H9 (cell line): ENCODE data around the gene KTN1. TPM values are rescaled to one million over a fixed set of nuclear protein-coding genes. Genes with fewer than 3 reads are reported as not detected.

Source experiments
- DNase-seq: peaks from one replicate; pipeline ENCODE4 v3.0.0-alpha.2; 2017
- H2AFZ ChIP-seq: one replicate; pipeline ENCODE4 v1.6.1; 2013; ENCODE audit warnings: mild to moderate bottlenecking, low read length, control low read depth, moderate library complexity
- H2AK5ac ChIP-seq: 2 replicates; pipeline ENCODE4 v1.6.1; 2013; ENCODE audit warnings: low read length, control low read depth, mixed read lengths; ENCODE audit not compliant: insufficient read length
- H2BK120ac ChIP-seq: one replicate; pipeline ENCODE4 v1.6.1; 2013; ENCODE audit warnings: low read depth, mild to moderate bottlenecking, low read length, control low read depth, inconsistent platforms; ENCODE audit not compliant: poor library complexity, severe bottlenecking
- H2BK12ac ChIP-seq: 2 replicates; pipeline ENCODE4 v1.6.1; 2013; ENCODE audit warnings: low read length, control low read depth, mixed read lengths, low read depth; ENCODE audit not compliant: insufficient read length
- H2BK15ac ChIP-seq: 2 replicates; pipeline ENCODE4 v1.6.1; 2013; ENCODE audit warnings: low read depth, low read length, control low read depth
- H2BK20ac ChIP-seq: one replicate; pipeline ENCODE4 v1.6.1; 2013; ENCODE audit warnings: low read depth, mild to moderate bottlenecking, low read length, control low read depth, inconsistent platforms; ENCODE audit not compliant: poor library complexity, severe bottlenecking
- H2BK5ac ChIP-seq: 2 replicates; pipeline ENCODE4 v1.6.1; 2013; ENCODE audit warnings: low read length, control low read depth, mixed read lengths; ENCODE audit not compliant: insufficient read length
- H3K14ac ChIP-seq: 2 replicates; pipeline ENCODE4 v1.6.1; 2013; ENCODE audit warnings: low read length, control low read depth; ENCODE audit not compliant: insufficient read depth
- H3K18ac ChIP-seq: 2 replicates; pipeline ENCODE4 v1.6.1; 2013; ENCODE audit warnings: low read depth, mild to moderate bottlenecking, mixed read lengths, low read length, control low read depth; ENCODE audit not compliant: insufficient read length
- H3K23ac ChIP-seq: 2 replicates; pipeline ENCODE4 v1.6.1; 2013; ENCODE audit warnings: low read length, control low read depth, mixed read lengths, low read depth; ENCODE audit not compliant: insufficient read length
- H3K23me2 ChIP-seq: 2 replicates; pipeline ENCODE4 v1.6.1; 2013; ENCODE audit warnings: low read depth, mild to moderate bottlenecking, mixed read lengths, low read length, control low read depth; ENCODE audit not compliant: insufficient read length, poor library complexity, severe bottlenecking
- H3K27ac ChIP-seq: 2 replicates; pipeline ENCODE4 v1.5.1; 2013; ENCODE audit warnings: low read length, control low read depth, mixed read lengths, low read depth; ENCODE audit not compliant: insufficient read length
- H3K27me3 ChIP-seq: 2 replicates; pipeline ENCODE4 v1.6.1; 2013; ENCODE audit warnings: low read length, control low read depth, inconsistent platforms; ENCODE audit not compliant: insufficient read depth
- H3K4ac ChIP-seq: 2 replicates; pipeline ENCODE4 v1.6.1; 2013; ENCODE audit warnings: low read depth, mild to moderate bottlenecking, control low read depth, inconsistent platforms, low read length, moderate library complexity
- H3K4me1 ChIP-seq: 2 replicates; pipeline ENCODE4 v1.6.1; 2013; ENCODE audit warnings: low read length, control low read depth, inconsistent platforms; ENCODE audit not compliant: insufficient read depth
- H3K4me2 ChIP-seq: 2 replicates; pipeline ENCODE4 v1.6.1; 2013; ENCODE audit warnings: low read length, control low read depth, mixed read lengths; ENCODE audit not compliant: insufficient read length, insufficient read depth
- H3K56ac ChIP-seq: 2 replicates; pipeline ENCODE4 v1.6.1; 2013; ENCODE audit warnings: low read depth, mild to moderate bottlenecking, mixed read lengths, low read length, control low read depth; ENCODE audit not compliant: insufficient read length
- H3K79me1 ChIP-seq: 2 replicates; pipeline ENCODE4 v1.6.1; 2013; ENCODE audit warnings: low read depth, mild to moderate bottlenecking, moderate library complexity, low read length, control low read depth, inconsistent platforms; ENCODE audit not compliant: insufficient read depth, poor library complexity, severe bottlenecking
- H3K79me2 ChIP-seq: 2 replicates; pipeline ENCODE4 v1.6.1; 2013; ENCODE audit warnings: low read length, control low read depth, inconsistent platforms; ENCODE audit not compliant: insufficient read depth
- H3K9ac ChIP-seq: 2 replicates; pipeline ENCODE4 v1.6.1; 2013; ENCODE audit warnings: low read length, control low read depth, mixed read lengths; ENCODE audit not compliant: insufficient read length; ENCODE audit errors: extremely low read depth
- H3K9me3 ChIP-seq: one replicate; pipeline ENCODE4 v1.6.1; 2013; ENCODE audit warnings: low read depth, low read length, inconsistent platforms; ENCODE audit not compliant: control insufficient read depth
- H3T11ph ChIP-seq: one replicate; pipeline ENCODE4 v1.6.1; 2013; ENCODE audit warnings: mild to moderate bottlenecking, low read length, control low read depth, inconsistent platforms
- H4K20me1 ChIP-seq: one replicate; pipeline ENCODE4 v1.6.1; 2013; ENCODE audit not compliant: control insufficient read depth, insufficient read length, insufficient read depth
- H4K5ac ChIP-seq: 2 replicates; pipeline ENCODE4 v1.6.1; 2013; ENCODE audit warnings: low read depth, mild to moderate bottlenecking, mixed read lengths, low read length, control low read depth; ENCODE audit not compliant: insufficient read length
- H4K8ac ChIP-seq: replicated peaks from 2 replicates; pipeline ENCODE4 v1.6.1; 2013; ENCODE audit warnings: low read length, control low read depth, mixed read lengths, low read depth; ENCODE audit not compliant: insufficient read length
- H4K91ac ChIP-seq: 2 replicates; pipeline ENCODE4 v1.6.1; 2013; ENCODE audit warnings: low read depth, mild to moderate bottlenecking, moderate library complexity, mixed read lengths, low read length, control low read depth; ENCODE audit not compliant: insufficient read length
- H3K27ac Mint-ChIP-seq, 3 experiments: 2 replicates in 2 of 3; 3 replicates in 1 of 3; pipeline ENCODE4 v1.8.0; 2020 to 2021; ENCODE audit warnings: mixed read lengths in 3 of 3, mild to moderate bottlenecking in 1 of 3, moderate library complexity in 1 of 3
- H3K27me3 Mint-ChIP-seq: 2 replicates; pipeline ENCODE4 v1.8.0; 2021; ENCODE audit warnings: low read depth, mild to moderate bottlenecking, moderate library complexity, mixed read lengths
- H3K36me3 Mint-ChIP-seq, 3 experiments: 2 replicates in 2 of 3; 3 replicates in 1 of 3; pipeline ENCODE4 v1.8.0; 2020 to 2021; ENCODE audit warnings: low read depth in 3 of 3, mixed read lengths in 3 of 3; ENCODE audit not compliant: insufficient read depth in 1 of 3
- H3K4me1 Mint-ChIP-seq, 2 experiments: 2 replicates each; pipeline ENCODE4 v1.8.0; 2020; ENCODE audit warnings: mixed read lengths in 2 of 2
- H3K4me3 Mint-ChIP-seq, 2 experiments: 2 replicates in 1 of 2; 3 replicates in 1 of 2; pipeline ENCODE4 v1.8.0; 2020 to 2021; ENCODE audit warnings: mild to moderate bottlenecking in 2 of 2, mixed read lengths in 2 of 2, moderate library complexity in 1 of 2
- H3K9me3 Mint-ChIP-seq, 2 experiments: 2 replicates in 1 of 2; 3 replicates in 1 of 2; pipeline ENCODE4 v1.8.0; 2020; ENCODE audit warnings: mild to moderate bottlenecking in 2 of 2, mixed read lengths in 2 of 2, moderate library complexity in 1 of 2
- CTCF ChIP-seq: fragments of 200-600 bp; sonication (generic); conservative IDR thresholded peaks from 3 replicates; pipeline ENCODE4 v1.8.0; 2021; ENCODE audit warnings: antibody characterized with exemption, mild to moderate bottlenecking
- WGBS: extraction: QIAGEN DNeasy Blood & Tissue Kit; methylation state at CpG from one replicate; pipeline ENCODE4 v1.1.7; 2013; ENCODE audit warnings: missing lambda C conversion rate, low lambda C conversion rate, mixed read lengths; ENCODE audit not compliant: insufficient read length; ENCODE audit errors: extremely low coverage; 5-methylcytosine and 5-hydroxymethylcytosine counted together
- total RNA-seq: library from RNA; stranded (reverse); gene quantifications from 2 replicates; pipeline ENCODE4 v1.2.1, GENCODE V29; 2021

Gene KTN1
- total RNA-seq, 1 experiment from 2014 or later = 128 TPM

GRCh38 chr14:55587847-55588246 is 7.8 kb downstream of the KTN1 start:
- DNase-seq = no peak
- H2BK20ac ChIP-seq = no peak overlapping the region
- H3K23me2 ChIP-seq = no peaks in the 10 kb centered on the region
- H3K4ac ChIP-seq = no peak overlapping the region
- Mint-ChIP-seq H3K4me3 (no peak overlapping the region), H3K9me3 (no peaks in the 10 kb centered on the region), H3K36me3 (no peaks in the 10 kb centered on the region), H3K27ac (peak overlapping the region in 1 of 3 experiments; percentile 23; a peak in 1 of 7 replicates), H3K4me1 (peaks cover 38 to 43% of the 10 kb centered on the region in 2 experiments), H3K27me3 (no peaks in the 10 kb centered on the region)
- H2BK5ac ChIP-seq = no peak overlapping the region
- H4K91ac ChIP-seq = no peak overlapping the region
- no peaks in the 10 kb centered on the region for H4K20me1 ChIP-seq
- H3K18ac ChIP-seq = no peak overlapping the region
- no peak overlapping the region for H3K9ac ChIP-seq
- H3K27me3 ChIP-seq = no peaks in the 10 kb centered on the region
- H2BK120ac ChIP-seq = no peak overlapping the region
- H3K4me2 ChIP-seq = no peak overlapping the region
- no peak overlapping the region for H4K8ac ChIP-seq
- peaks cover 6% of the 10 kb centered on the region; the same call in 1 of the 2 replicates for H3K4me1 ChIP-seq
- no peak overlapping the region for H4K5ac ChIP-seq
- peaks cover 6% of the 10 kb centered on the region for H3K79me1 ChIP-seq
- no peak overlapping the region for H3K27ac ChIP-seq
- H3K23ac ChIP-seq = no peak overlapping the region
- H2BK15ac ChIP-seq = no peak overlapping the region
- no peak overlapping the region for H2BK12ac ChIP-seq
- H3K9me3 ChIP-seq = no peaks in the 10 kb centered on the region
- H3K79me2 ChIP-seq = peaks cover 44% of the 10 kb centered on the region; the same call in 1 of the 2 replicates
- H3K56ac ChIP-seq = no peak overlapping the region
- TF ChIP-seq CTCF = no peak
- H2AK5ac ChIP-seq = no peak overlapping the region
- no CpG with 5 or more reads among the region's 1 CpG for WGBS
- no peak overlapping the region for H3K14ac ChIP-seq
- H2AFZ ChIP-seq = no peak overlapping the region
- no peak overlapping the region for H3T11ph ChIP-seq
